ENCODE data around the gene ANO4.

GRCh38 chr12:101009274-101009673, 214.7 kb downstream of the ANO4 start:
- no peak for TF ChIP-seq SRF (IDR thresholded peaks at IDR 0.05; ENCODE audit: low read depth, low read length)
- no peak for TF ChIP-seq ZNF274 (IDR thresholded peaks at IDR 0.05; ENCODE audit: borderline replicate concordance, extremely low read depth, low read length)
- no peak for TF ChIP-seq POLR2AphosphoS5 (IDR thresholded peaks at IDR 0.05; ENCODE audit: low read depth, low read length)
- no peak for TF ChIP-seq CTCF (IDR thresholded peaks at IDR 0.05; ENCODE audit: control extremely low read depth in 1 of 3, insufficient read depth in 1 of 3, low read depth in 1 of 3, low read length in 3 of 3)
- no peak for TF ChIP-seq EP300 (IDR thresholded peaks at IDR 0.05; ENCODE audit: borderline replicate concordance in 1 of 2, low read depth in 2 of 2, low read length in 2 of 2)
- TF ChIP-seq GABPA (IDR thresholded peaks at IDR 0.05; ENCODE audit: borderline replicate concordance, insufficient read depth, low read length) = no peak
- no peak for TF ChIP-seq RAD21 (IDR thresholded peaks at IDR 0.05 in 1 of 2, conservative IDR thresholded peaks at IDR 0.05 in 1 of 2; ENCODE audit: low read depth in 2 of 2, low read length in 2 of 2)
- no peak for TF ChIP-seq SUZ12 (IDR thresholded peaks at IDR 0.05; ENCODE audit: low read length)
- TF ChIP-seq CEBPB (IDR thresholded peaks at IDR 0.05; ENCODE audit: low read depth, low read length) = no peak
- TF ChIP-seq TAF1 (IDR thresholded peaks at IDR 0.05; ENCODE audit: low read depth, low read length) = no peak
